Esophagus squamous epithelium (tissue), 5 donors: ENCODE data around the gene SLC13A1. TPM values are rescaled to one million over a fixed set of nuclear protein-coding genes. Genes with fewer than 3 reads are reported as not detected.

ENCODE experiments used
- DNase-seq: peaks from one replicate; lab custom pipeline; 2025; lab: John Stamatoyannopoulos, UW
- H3K27ac ChIP-seq, 4 donors: fragments of 200-600 bp; sonication (generic); one replicate each; pipeline ENCODE4 v1.5.1; 2016 to 2019; ENCODE audit warnings: mild to moderate bottlenecking in 1 of 4
- H3K27me3 ChIP-seq, 4 donors: fragments of 200-600 bp; sonication (generic); 1 replicate in 3 of 4; 2 replicates in 1 of 4; pipeline versions ENCODE4 v1.5.1 to v1.6.0; 2017 to 2021; ENCODE audit warnings: antibody characterized with exemption in 1 of 4
- H3K36me3 ChIP-seq, 3 donors: fragments of 200-600 bp; sonication (generic); one replicate each; pipeline ENCODE4 v1.5.1; 2016 to 2019
- H3K4me1 ChIP-seq, 3 donors: fragments of 200-600 bp; sonication (generic); one replicate each; pipeline ENCODE4 v1.5.1; 2017 to 2019
- H3K4me3 ChIP-seq, 4 donors: fragments of 200-600 bp; sonication (generic); 1 replicate in 3 of 4; 2 replicates in 1 of 4; pipeline ENCODE4 v1.5.1; 2016 to 2019; ENCODE audit warnings: mild to moderate bottlenecking in 2 of 4, moderate library complexity in 1 of 4
- H3K9me3 ChIP-seq, 3 donors: fragments of 200-600 bp; sonication (generic); one replicate each; pipeline ENCODE4 v1.5.1; 2016 to 2019
- CTCF ChIP-seq, 6 experiments: fragments of 450-650 bp in 4 of 6; fragments of 200-600 bp in 2 of 6; sonication (generic) in 2 of 6; IDR thresholded peaks; one replicate each; pipeline ENCODE4 v1.5.1; 2016 to 2019; ENCODE audit warnings: antibody characterized with exemption in 6 of 6, mild to moderate bottlenecking in 4 of 6, moderate library complexity in 4 of 6
- POLR2A ChIP-seq, 4 donors: fragments of 450-650 bp; IDR thresholded peaks; one replicate each; pipeline ENCODE4 v1.6.1; 2017; ENCODE audit warnings: antibody characterized with exemption in 4 of 4, mild to moderate bottlenecking in 4 of 4, moderate library complexity in 3 of 4
- WGBS, 2 donors: methylation state at CpG; one replicate each; pipeline ENCODE4 v1.1.5; 2018; 5-methylcytosine and 5-hydroxymethylcytosine counted together
- intact Hi-C: fragments of 100-400 bp; cut with DNase I; formaldehyde crosslinking; loops from one replicate; pipeline ENCODE4 v1.15.0; 2022
- total RNA-seq, 4 donors: library from RNA; depleted of rRNA; stranded (reverse); fragments of >200 nt; gene quantifications; one replicate each; pipeline ENCODE4 v1.1.0, GENCODE V29; 2016
- donor health status: DM: yes; HTN: yes; CAD: no.

Gene SLC13A1
- total RNA-seq, 4 donors from 2014 or later, result not detected

DNA sequence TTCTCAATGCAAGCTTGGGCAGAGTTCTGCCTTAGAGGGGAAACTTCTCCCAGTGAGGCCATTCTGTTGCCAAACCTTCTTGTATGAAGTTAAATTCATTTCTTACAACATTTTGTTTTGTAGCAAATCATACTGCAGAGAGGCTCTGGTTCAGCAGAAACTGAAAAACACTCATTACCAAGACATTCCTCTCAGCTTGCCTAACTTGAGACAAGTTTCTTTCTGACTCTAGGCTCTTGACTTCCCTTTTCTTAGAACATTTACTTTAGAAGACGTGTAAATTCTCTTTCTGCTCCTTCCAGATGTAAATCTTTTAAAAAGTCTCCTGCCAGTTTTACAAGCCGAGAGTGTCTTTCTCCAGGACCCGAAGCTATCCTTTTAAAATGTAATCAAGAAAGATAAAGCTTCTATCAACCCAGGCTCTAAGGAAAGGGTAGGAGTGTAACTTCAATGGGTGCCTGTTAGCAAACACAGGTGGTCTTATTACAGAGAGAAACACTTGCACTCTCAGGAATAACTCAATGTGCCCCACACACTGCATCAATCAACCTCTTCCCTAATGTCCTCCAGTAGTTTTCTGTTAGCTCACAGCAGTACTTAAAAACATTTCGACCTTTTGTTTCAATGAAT, 123.8 kb downstream of the SLC13A1 start:
- no peaks in the 10 kb centered on the region for H3K36me3 ChIP-seq
- 4 to 21% methylated on average over 3 of the region's 4 CpGs for WGBS, 2 donors
- no peaks in the 10 kb centered on the region for H3K27me3 ChIP-seq
- intact Hi-C loops, result no loop called here
- DNase-seq, result no peak
- no peak overlapping the region for H3K27ac ChIP-seq
- H3K4me1 ChIP-seq, result no peaks in the 10 kb centered on the region
- H3K9me3 ChIP-seq, result no peaks in the 10 kb centered on the region
- no peak overlapping the region for H3K4me3 ChIP-seq
- no peak for TF ChIP-seq POLR2A (IDR thresholded peaks at IDR 0.05)
- TF ChIP-seq CTCF (IDR thresholded peaks at IDR 0.05), result no peak

- Histone ChIP-seq H3K4me3 (no peak overlapping the region), H3K27ac (no peak overlapping the region), H3K4me1 (no peaks in the 10 kb centered on the region), H3K9me3 (no peaks in the 10 kb centered on the region), H3K27me3 (no peaks in the 10 kb centered on the region), H3K36me3 (no peaks in the 10 kb centered on the region)
- TF ChIP-seq POLR2A (IDR thresholded peaks at IDR 0.05) (no peak), CTCF (IDR thresholded peaks at IDR 0.05) (no peak)
- no peak for DNase-seq
- 52 to 60% methylated on average over 5 of the region's 5 CpGs for WGBS, 2 donors
- intact Hi-C loops, result no loop called here
These were observed 129.0 kb downstream of the SLC13A1 start for GRCh38 chr7:123070702-123071286.

GRCh38 chr7:123067814-123068213, 132.0 kb downstream of the SLC13A1 start:
- Histone ChIP-seq H3K4me3 (no peak overlapping the region), H3K4me1 (no peaks in the 10 kb centered on the region), H3K27me3 (no peaks in the 10 kb centered on the region), H3K27ac (no peak overlapping the region), H3K9me3 (no peaks in the 10 kb centered on the region), H3K36me3 (no peaks in the 10 kb centered on the region)
- intact Hi-C loops, result no loop called here
- TF ChIP-seq POLR2A (IDR thresholded peaks at IDR 0.05), result no peak
- no peak for TF ChIP-seq CTCF (IDR thresholded peaks at IDR 0.05)
- DNase-seq, result no peak
- WGBS, 2 donors, result 80 to 100% methylated on average over 1 of the region's 3 CpGs

Other genes with a start within 250 kb of the SLC13A1 start
- not detected for gene TAS2R16, start 204.3 kb downstream of the SLC13A1 start, total RNA-seq